Measurements from ENCODE around the gene NRP2. TPM values are rescaled to one million over a fixed set of nuclear protein-coding genes. Genes with fewer than 3 reads are reported as not detected.

The NRP2 gene, protein sequence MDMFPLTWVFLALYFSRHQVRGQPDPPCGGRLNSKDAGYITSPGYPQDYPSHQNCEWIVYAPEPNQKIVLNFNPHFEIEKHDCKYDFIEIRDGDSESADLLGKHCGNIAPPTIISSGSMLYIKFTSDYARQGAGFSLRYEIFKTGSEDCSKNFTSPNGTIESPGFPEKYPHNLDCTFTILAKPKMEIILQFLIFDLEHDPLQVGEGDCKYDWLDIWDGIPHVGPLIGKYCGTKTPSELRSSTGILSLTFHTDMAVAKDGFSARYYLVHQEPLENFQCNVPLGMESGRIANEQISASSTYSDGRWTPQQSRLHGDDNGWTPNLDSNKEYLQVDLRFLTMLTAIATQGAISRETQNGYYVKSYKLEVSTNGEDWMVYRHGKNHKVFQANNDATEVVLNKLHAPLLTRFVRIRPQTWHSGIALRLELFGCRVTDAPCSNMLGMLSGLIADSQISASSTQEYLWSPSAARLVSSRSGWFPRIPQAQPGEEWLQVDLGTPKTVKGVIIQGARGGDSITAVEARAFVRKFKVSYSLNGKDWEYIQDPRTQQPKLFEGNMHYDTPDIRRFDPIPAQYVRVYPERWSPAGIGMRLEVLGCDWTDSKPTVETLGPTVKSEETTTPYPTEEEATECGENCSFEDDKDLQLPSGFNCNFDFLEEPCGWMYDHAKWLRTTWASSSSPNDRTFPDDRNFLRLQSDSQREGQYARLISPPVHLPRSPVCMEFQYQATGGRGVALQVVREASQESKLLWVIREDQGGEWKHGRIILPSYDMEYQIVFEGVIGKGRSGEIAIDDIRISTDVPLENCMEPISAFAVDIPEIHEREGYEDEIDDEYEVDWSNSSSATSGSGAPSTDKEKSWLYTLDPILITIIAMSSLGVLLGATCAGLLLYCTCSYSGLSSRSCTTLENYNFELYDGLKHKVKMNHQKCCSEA
- 118 and 159 TPM in 2 replicates for total RNA-seq

GRCh38 chr2:205682239-205682970 lies at the start of gene NRP2:
TSS of gene NRP2 (plus strand) at chr2:205682501. CDS start at chr2:205683291, 790 bp downstream.

